Heart left ventricle (tissue), 16 donors: ENCODE results near the gene C1orf159. TPM values are rescaled to one million over a fixed set of nuclear protein-coding genes. Genes with fewer than 3 reads are reported as not detected.
A peak's percentile ranks its signal among the peaks of the same experiment; 100 is the strongest.

Source experiments
- ATAC-seq, 4 donors: fragments of 200-7000 bp; cut with Tn5 transposase; one replicate each; pipeline ENCODE4 v1.9.1; 2020 to 2022; ENCODE audit warnings: moderate library complexity in 4 of 4, mild to moderate bottlenecking in 3 of 4, moderate number of reproducible peaks in 1 of 4
- DNase-seq, 5 donors: peaks; one replicate each; pipeline ENCODE4 v3.0.0-alpha.2; 2020
- H3K27ac ChIP-seq, 12 donors: fragments of 200-600 bp; sonication (generic) in 4 of 12; one replicate each; pipeline versions ENCODE4 v1.5.0 to v1.8.0; 2016 to 2022; ENCODE audit warnings: mild to moderate bottlenecking in 2 of 12
- H3K27me3 ChIP-seq, 9 donors: fragments of 200-600 bp; sonication (generic) in 2 of 9; one replicate each; pipeline versions ENCODE4 v1.5.1 to v1.8.0; 2016 to 2022; ENCODE audit warnings: mild to moderate bottlenecking in 3 of 9
- H3K36me3 ChIP-seq, 9 donors: fragments of 200-600 bp; sonication (generic) in 2 of 9; one replicate each; pipeline versions ENCODE4 v1.5.0 to v1.8.0; 2018 to 2022; ENCODE audit warnings: mild to moderate bottlenecking in 2 of 9
- H3K4me1 ChIP-seq, 12 donors: fragments of 200-600 bp; sonication (generic) in 4 of 12; one replicate each; pipeline versions ENCODE4 v1.5.0 to v1.8.0; 2016 to 2022; ENCODE audit warnings: mild to moderate bottlenecking in 3 of 12
- H3K4me3 ChIP-seq, 12 donors: fragments of 200-600 bp; sonication (generic) in 4 of 12; one replicate each; pipeline versions ENCODE4 v1.5.0 to v1.8.0; 2017 to 2022; ENCODE audit warnings: mild to moderate bottlenecking in 9 of 12, moderate library complexity in 4 of 12
- H3K9me3 ChIP-seq, 12 donors: fragments of 200-600 bp; sonication (generic) in 4 of 12; one replicate each; pipeline versions ENCODE4 v1.5.0 to v1.8.0; 2016 to 2022; ENCODE audit warnings: mild to moderate bottlenecking in 1 of 12
- CTCF ChIP-seq, 12 donors: fragments of 200-600 bp; sonication (generic) in 4 of 12; IDR thresholded peaks; one replicate each; pipeline versions ENCODE4 v1.5.0 to v1.8.0; 2018 to 2022; ENCODE audit warnings: antibody characterized with exemption in 12 of 12, mild to moderate bottlenecking in 5 of 12
- POLR2A ChIP-seq, 2 donors: fragments of 450-650 bp; IDR thresholded peaks; one replicate each; pipeline ENCODE4 v1.6.1; 2017; ENCODE audit warnings: antibody characterized with exemption in 2 of 2, mild to moderate bottlenecking in 2 of 2, moderate library complexity in 2 of 2
- WGBS, 4 donors: extraction: QIAGEN DNeasy Blood & Tissue Kit in 2 of 4; methylation state at CpG; one replicate each; pipeline versions ENCODE4 v1.1.5 to v1.1.7; 2013 to 2018; 5-methylcytosine and 5-hydroxymethylcytosine counted together
- intact Hi-C, 10 donors: fragments of 100-400 bp; cut with DNase I; formaldehyde crosslinking; loops; one replicate each; pipeline versions ENCODE4 v1.11.1 to v1.14.2; 2022
- polyA plus RNA-seq, 2 donors: library from polyadenylated mRNA; stranded (reverse); fragments of 200-250 nt; gene quantifications; one replicate each; pipeline ENCODE4 v1.2.3, GENCODE V29; 2013
- total RNA-seq, 9 donors: library from RNA; depleted of rRNA in 2 of 9; stranded (reverse); fragments of >200 nt in 2 of 9; fragmentation: NEBNext Ultra II Directional in 3 of 9; extraction: Animal tissue kit (Norgen Biotek cat#: 25700) in 3 of 9; gene quantifications; one replicate each; pipeline versions ENCODE4 v1.1.0 to v1.2.4, GENCODE V29; 2016 to 2023
- donor health status: ischemic (EF 13 %, LVEDD 7.1; RV severe dilation, severe dysfunction).
- donor health status: healthy with polysubstance abuse.
- donor health status: DM: no; HTN: yes; CAD: no.
- donor health status: DM: no; HTN: no; CAD: no.
- donor health status: ischemic (EF 25% LVEDD 6.9; RV normal size, moderate dysfunction).
- donor health status: ischemic (EF 25% LVEDD 5.7; RV mildly dilated, moderate dysfunction).
- donor health status: healthy.
- donor health status: DM: yes; HTN: yes; CAD: no.
- donor health status: ischemic (EF 35%, LVEDD 5.7; RV mildly dilated, moderate dysfunction).
- donor health status: nonischemic (EF 11% LVEDD 7.7; RV severe dilation, severe dysfunction).
- donor health status: DM: yes; HTN: yes; CAD: no.
- donor health status: PGD.
- donor health status: ischemic (EF 29% LVEDD 5.4; RV normal size, mild dysfunction).
- donor health status: nonischemic (EF 23%, LVEDD 6.1; RV moderate dilation, normal function).

The C1orf159 gene
- total and polyA plus RNA-seq, 11 donors: 3.7 to 7.2 (median 4.4) TPM

GRCh38 chr1:1088029-1088800, 27.7 kb downstream of the C1orf159 start:
- WGBS, 4 donors: 92 to 95% (median 93%) methylated on average over 28 to 39 of the region's 39 CpGs
- DNase-seq: no peak

GRCh38 chr1:1087351-1088028, 28.4 kb downstream of the C1orf159 start:
- no peak for ATAC-seq

More at GRCh38 chr1:1088029-1088800, 27.7 kb downstream of the C1orf159 start:
- H3K36me3 ChIP-seq: no peaks in the 10 kb centered on the region
- H3K4me1 ChIP-seq: no peaks in the 10 kb centered on the region
- H3K27me3 ChIP-seq: no peaks in the 10 kb centered on the region
- intact Hi-C loops: no loop called here
- H3K9me3 ChIP-seq: no peaks in the 10 kb centered on the region
- no peak for ATAC-seq
- H3K27ac ChIP-seq: no peak overlapping the region
- no peak overlapping the region for H3K4me3 ChIP-seq
- no peak for TF ChIP-seq CTCF (IDR thresholded peaks at IDR 0.05)
- no peak for TF ChIP-seq POLR2A (IDR thresholded peaks at IDR 0.05)

GRCh38 chr1:1086911-1087341, 29.0 kb downstream of the C1orf159 start:
- H3K9me3 ChIP-seq: no peaks in the 10 kb centered on the region
- H3K4me3 ChIP-seq: no peak overlapping the region
- H3K27me3 ChIP-seq: no peaks in the 10 kb centered on the region
- no peak for TF ChIP-seq CTCF (IDR thresholded peaks at IDR 0.05)
- TF ChIP-seq POLR2A (IDR thresholded peaks at IDR 0.05): no peak
- intact Hi-C loops: no loop called here
- ATAC-seq (no peak), DNase-seq (peak in 2 of 5 donors; percentile 6 to 57)
- peaks cover 0 to 3% (median 0%) of the 10 kb centered on the region in 9 donors for H3K36me3 ChIP-seq
- H3K4me1 ChIP-seq: no peaks in the 10 kb centered on the region
- no peak overlapping the region for H3K27ac ChIP-seq
- WGBS, 4 donors: 91 to 94% (median 93%) methylated on average over 12 to 17 of the region's 17 CpGs

More at GRCh38 chr1:1087351-1088028, 28.4 kb downstream of the C1orf159 start:
- WGBS, 4 donors: 91 to 95% (median 93%) methylated on average over 37 to 38 of the region's 38 CpGs
- intact Hi-C loops: no loop called here
- H3K27ac ChIP-seq: no peak overlapping the region
- peaks cover 0 to 2% (median 0%) of the 10 kb centered on the region in 9 donors for H3K36me3 ChIP-seq
- H3K27me3 ChIP-seq: no peaks in the 10 kb centered on the region
- DNase-seq: peak in 2 of 5 donors; percentile 4 to 48
- H3K4me1 ChIP-seq: no peaks in the 10 kb centered on the region
- TF ChIP-seq CTCF (IDR thresholded peaks at IDR 0.05): no peak
- TF ChIP-seq POLR2A (IDR thresholded peaks at IDR 0.05): no peak
- H3K9me3 ChIP-seq: no peaks in the 10 kb centered on the region
- H3K4me3 ChIP-seq: no peak overlapping the region
